ENCODE results near the gene TH. TPM values are rescaled to one million over a fixed set of nuclear protein-coding genes. Genes with fewer than 3 reads are reported as not detected.

Gene TH
- polyA plus RNA-seq, 3 donors = 0.73 to 1.7 (median 1.4) TPM

- DNase-seq (ENCODE audit: extremely low read depth in 1 of 11, low read depth in 9 of 11, low spot score in 4 of 11) = no peak
Observed at GRCh38 chr11:2138068-2138430, 33.6 kb downstream of the TH start.

- DNase-seq (ENCODE audit: extremely low read depth in 1 of 11, low read depth in 9 of 11, low spot score in 4 of 11) = peak in 9 of 11 donors; percentile 66 to 85 (median 78)
Observed at GRCh38 chr11:2137202-2138067, 34.2 kb downstream of the TH start.

DNA sequence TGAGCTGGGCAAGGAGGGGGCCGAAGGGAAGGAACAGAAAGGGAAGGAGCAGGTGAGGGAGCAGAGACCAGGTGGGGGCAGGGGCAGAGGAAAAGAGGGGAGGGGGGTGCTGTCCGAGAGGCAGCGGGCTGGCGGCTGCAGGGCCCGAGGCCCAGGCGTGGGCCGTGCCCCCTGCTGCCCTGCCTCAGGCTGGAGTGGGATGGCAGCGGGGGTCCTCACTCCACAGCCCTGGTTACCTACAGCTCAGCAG, 34.7 kb downstream of the TH start:
- DNase-seq (ENCODE audit: extremely low read depth in 1 of 11, low read depth in 9 of 11, low spot score in 4 of 11) = no peak

DNA sequence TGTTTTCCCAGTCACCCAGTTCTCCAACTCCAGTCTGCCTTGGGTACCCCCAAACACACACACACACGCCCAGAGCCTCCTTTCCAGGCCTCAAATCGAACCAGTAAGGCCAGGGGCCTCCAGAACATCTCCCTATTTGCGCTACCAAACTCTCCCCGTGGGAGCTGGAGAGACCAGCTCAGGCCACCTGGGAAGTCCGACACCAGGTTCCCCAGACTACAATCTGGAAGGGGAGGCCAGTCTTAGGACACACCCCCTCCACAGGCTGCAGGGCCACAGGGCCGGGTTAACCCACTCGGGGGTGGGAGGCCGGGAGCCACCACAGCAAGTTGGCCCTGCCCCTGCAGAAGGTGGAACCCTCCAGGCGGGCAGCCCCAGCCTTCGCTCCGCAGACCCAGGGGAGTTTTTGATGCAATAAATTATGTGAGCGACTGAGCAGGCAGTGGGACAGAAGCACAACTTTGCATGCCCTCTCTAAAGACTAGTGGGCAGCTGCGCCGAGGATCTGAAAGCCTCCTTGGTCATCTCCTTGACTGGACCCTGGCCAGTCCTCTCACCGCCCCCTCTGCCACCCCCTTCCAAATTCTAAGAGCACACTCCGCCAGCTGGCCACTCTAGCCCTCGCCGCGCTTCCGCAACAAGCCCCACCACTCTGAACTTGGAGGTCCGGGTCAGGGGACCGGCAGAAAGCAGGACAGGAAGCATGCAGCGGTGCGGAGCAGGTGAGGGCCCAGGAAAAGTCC, 35.2 kb downstream of the TH start:
- DNase-seq (ENCODE audit: extremely low read depth in 1 of 11, low read depth in 9 of 11, low spot score in 4 of 11) = no peak

- no peak for DNase-seq (ENCODE audit: extremely low read depth in 1 of 11, low read depth in 9 of 11, low spot score in 4 of 11)
Observed at GRCh38 chr11:2135648-2136201, 35.9 kb downstream of the TH start.

GRCh38 chr11:2135018-2135569, 36.5 kb downstream of the TH start:
- no peak for DNase-seq (ENCODE audit: extremely low read depth in 1 of 11, low read depth in 9 of 11, low spot score in 4 of 11)

DNA sequence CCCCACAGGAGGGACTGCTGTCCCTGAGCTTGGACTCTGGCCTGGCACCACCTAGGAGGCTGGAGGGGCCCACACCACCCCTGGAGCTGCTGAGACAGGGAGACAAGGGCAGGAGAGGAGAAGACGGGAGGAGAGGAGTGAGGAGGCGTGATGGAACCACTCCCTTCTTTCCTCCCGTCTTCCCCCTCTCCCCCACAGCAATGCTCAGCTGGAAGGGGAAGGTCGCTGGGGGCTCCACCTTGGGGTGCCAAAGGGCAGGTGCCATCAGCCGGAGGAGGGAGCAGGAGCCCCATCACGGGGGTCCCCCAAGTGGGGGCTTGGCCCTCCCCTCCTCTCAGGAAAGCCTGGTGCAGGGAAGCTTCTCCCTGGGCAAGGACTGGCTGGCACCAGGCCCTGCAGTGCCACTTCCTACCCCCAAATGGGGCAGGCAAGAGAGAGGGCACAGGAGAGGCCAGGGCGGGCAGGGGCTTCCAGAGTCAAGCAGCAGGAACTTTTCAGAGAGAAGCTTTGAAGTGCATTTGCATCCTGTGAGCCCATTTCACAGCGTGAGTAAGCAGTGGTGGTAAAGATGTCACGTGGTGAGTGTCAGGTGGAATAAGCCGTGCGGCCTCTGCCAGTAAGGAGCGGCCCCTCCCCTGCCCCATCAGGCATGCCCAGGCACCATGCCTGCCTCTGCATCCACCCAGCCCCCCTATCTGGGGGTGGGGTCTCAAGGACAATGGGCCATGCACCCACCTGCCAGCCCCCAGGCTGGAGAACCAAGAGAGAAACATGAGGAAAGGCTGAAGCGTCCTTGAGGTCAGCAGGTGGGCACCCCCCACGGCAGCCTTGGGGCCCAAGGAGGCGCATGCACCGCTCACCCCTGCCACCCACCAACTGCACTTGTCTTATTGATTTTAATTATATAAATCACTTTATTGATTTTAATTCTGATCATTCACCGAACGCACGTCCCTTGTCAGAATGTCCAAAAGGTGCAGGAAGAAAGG, 37.3 kb downstream of the TH start:
- DNase-seq (ENCODE audit: extremely low read depth in 1 of 11, low read depth in 9 of 11, low spot score in 4 of 11) = no peak

DNA sequence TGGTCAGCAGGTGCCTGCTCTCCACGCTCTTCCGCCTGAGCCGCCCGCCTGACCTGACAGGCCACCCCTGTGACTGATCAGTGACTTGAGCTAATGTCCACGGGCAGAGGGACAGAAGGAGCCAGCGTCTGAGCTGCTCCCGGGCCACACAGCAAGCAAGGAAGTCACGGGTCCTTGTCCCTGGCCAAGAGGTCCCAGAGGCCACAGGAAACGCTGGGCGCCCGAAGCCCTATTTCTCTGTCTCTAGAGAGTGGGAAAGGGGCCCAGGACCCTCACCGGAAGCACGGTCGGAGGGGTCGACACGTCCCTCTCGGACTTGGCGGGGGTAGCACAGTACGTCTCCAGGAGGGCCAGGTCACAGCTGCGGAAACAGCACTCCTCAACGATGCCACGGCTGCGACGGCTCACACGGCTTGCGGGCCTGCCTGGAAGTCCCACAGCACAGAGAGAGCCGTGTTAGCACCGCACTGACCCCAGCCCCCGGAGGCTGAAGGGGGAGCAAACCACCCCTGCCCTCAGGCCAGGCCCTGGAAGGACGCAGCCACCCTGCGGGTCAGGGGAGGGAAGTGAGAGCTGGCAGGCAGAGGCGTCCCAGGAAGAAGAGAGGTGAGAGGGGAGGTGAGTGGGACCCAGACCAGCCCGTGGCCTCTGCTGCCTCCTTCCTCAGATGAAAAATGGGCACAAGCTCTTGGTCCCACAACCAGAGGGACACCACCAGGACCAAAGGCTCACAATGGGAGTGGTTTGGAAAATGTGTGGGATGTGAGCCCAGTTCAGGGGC, 38.2 kb downstream of the TH start:
- no peak for DNase-seq (ENCODE audit: extremely low read depth in 1 of 11, low read depth in 9 of 11, low spot score in 4 of 11)

DNA sequence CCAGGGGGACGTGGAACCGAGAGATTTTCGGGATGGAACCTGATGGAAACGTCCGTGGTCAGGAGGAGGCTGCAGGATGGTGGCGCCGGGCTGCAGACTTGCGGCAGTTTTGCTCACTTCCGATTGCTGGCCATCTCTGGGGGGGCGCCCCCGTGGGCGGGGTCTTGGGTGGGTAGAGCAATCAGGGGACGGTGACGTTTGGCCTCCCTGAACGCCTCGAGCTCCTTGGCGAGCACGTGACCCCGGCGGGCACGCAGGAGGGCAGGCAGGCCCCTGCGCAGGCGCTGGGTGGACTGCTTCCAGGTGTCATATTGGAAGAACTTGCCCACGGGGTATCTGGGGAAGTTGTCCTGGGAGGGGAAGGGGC, 38.8 kb downstream of the TH start:
- DNase-seq (ENCODE audit: extremely low read depth in 1 of 11, low read depth in 9 of 11, low spot score in 4 of 11) = no peak

- DNase-seq (ENCODE audit: extremely low read depth in 1 of 11, low read depth in 9 of 11, low spot score in 4 of 11) = no peak
Observed at GRCh38 chr11:2132246-2132645, 39.4 kb downstream of the TH start.

- no peak for DNase-seq (ENCODE audit: extremely low read depth in 1 of 11, low read depth in 9 of 11, low spot score in 4 of 11)
Observed at GRCh38 chr11:2131371-2132236, 40.0 kb downstream of the TH start.

GRCh38 chr11:2130881-2131352, 40.7 kb downstream of the TH start:
- DNase-seq (ENCODE audit: extremely low read depth in 1 of 11, low read depth in 9 of 11, low spot score in 4 of 11) = no peak

DNA sequence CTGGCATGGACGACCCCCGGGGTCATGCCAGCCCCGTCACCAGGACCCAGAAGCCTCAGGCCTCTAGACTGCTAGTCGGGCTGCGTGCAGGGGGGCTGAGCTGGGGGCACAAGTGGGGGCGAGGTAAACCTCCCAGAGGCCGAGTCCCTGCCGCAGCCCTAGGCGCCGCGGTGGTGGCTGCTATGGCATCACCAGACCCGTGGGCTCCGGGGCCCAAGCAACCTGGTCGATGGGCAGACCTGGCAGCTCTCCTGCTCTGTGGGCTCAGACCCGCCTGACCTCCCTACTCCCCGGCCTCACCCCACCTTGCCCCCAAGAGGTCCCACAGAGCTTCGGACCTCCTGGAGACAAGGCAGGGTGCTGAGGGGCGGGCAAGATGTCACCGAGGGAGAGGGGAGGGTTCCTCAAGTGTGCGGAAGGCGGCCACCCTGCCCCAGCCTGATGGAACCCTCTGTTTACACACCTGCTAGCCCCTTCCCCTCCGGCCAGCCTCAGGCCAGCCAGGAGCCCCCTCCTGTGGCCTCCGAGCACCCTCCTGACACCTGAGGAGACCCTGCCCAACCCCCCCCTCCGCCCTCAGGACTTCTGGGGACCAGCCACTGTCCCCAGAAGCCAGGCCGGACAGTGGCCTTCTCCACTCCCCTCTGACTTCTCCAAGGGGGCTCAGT, 41.8 kb downstream of the TH start:
- no peak for DNase-seq (ENCODE audit: extremely low read depth in 1 of 11, low read depth in 9 of 11, low spot score in 4 of 11)

DNA sequence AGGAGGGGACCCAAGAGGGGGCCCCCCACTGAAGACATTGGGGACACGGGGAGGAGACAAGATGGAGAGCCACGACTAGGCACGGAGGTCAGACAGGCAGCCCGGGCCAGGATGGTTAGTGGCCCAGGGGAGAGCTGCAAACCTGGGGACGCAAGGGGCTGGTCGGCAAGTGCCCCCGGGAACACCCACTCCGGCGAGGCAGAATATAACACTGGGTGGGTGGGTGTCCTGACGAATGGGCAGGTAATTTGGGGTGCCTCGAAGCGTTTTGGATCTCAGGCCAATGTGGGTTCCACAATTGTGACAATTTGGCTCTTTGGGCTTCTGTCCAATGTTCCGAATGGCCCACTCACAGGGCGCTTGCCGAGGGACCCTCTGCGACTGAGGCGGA, 42.3 kb downstream of the TH start:
- no peak for DNase-seq (ENCODE audit: extremely low read depth in 1 of 11, low read depth in 9 of 11, low spot score in 4 of 11)

DNA sequence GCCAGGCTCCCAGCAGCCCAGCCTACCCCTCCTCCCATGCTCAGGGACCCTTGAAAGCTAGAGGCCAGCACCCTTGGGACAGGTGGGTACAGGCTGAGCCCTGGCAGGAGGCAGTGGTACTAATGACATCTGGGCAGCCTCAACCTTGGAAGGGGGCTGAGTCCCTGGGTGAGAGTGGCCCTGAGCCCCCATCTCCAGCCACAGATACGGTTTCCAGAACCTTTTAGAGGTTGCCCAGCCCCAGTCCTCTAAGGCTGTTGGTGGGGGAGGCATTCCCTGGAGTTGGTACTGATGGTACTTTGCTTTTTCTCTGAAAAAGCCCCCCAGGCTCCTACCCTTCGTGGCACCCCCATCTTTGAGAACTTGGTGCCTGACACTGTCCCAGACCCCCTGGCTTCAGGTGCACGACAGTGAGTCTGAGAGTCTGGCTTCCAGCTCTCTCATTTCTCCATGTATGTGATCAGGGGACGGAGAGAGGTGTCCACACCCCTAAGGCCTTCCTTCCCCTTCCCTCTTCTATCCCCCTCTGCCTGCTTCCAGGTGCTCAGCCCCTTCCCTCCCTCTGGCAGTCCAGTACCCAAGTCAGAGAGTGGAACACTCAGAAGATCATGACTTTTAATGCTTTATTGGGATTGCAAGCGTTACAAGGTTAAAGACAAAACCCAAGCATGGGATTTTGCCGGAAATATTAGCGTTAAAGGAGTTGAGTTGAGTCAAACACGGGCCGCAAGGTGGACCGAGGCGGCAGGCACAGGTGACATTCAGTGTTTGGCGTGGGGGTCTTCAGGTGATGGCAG, 42.9 kb downstream of the TH start:
- no peak for DNase-seq (ENCODE audit: extremely low read depth in 1 of 11, low read depth in 9 of 11, low spot score in 4 of 11)

- DNase-seq (ENCODE audit: extremely low read depth in 1 of 11, low read depth in 9 of 11, low spot score in 4 of 11) = no peak
Observed at GRCh38 chr11:2128130-2128510, 43.5 kb downstream of the TH start.

Measured in renal cortex interstitium (tissue), 11 donors.